ENCODE data around the gene ZNF202. TPM values are rescaled to one million over a fixed set of nuclear protein-coding genes. Genes with fewer than 3 reads are reported as not detected.
"Not testable (repeated sequence)": the region's sequence is repeated elsewhere in the genome, so short reads cannot be mapped to it uniquely, and the experiment has no call there.

The ZNF202 gene
- polyA plus RNA-seq (ENCODE audit: insufficient read length) = 20.6 TPM

GRCh38 chr11:123741159-123742030 is at the start of gene ZNF202:
Gene ZNF202 (minus strand): TSS chr11:123741660. CDS start chr11:123730888, 10,772 bp downstream.
- DNase-seq = peak; percentile 93

DNA sequence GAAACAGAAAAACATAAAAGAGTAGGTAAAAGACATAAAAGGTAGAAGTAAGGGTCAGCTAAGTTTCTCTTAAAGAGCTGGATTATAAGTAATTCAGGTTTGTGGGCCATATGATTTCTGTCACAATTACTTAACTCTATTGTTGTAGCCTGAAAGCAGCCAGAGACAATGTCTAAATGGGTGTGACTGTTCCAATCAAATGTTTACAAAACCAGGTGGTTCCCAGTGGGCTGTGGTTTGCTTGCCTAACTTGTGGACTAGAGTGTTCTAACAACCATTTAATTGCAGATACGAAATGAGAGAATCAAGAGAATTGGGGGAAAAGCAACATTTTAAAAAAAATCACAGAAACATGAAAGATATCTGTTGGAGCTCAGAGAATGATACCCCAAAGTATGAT is 42.1 kb upstream of the ZNF202 start:
- no peak for DNase-seq

- no peak for DNase-seq
These were observed 37.1 kb upstream of the ZNF202 start for GRCh38 chr11:123778511-123778910.

DNA sequence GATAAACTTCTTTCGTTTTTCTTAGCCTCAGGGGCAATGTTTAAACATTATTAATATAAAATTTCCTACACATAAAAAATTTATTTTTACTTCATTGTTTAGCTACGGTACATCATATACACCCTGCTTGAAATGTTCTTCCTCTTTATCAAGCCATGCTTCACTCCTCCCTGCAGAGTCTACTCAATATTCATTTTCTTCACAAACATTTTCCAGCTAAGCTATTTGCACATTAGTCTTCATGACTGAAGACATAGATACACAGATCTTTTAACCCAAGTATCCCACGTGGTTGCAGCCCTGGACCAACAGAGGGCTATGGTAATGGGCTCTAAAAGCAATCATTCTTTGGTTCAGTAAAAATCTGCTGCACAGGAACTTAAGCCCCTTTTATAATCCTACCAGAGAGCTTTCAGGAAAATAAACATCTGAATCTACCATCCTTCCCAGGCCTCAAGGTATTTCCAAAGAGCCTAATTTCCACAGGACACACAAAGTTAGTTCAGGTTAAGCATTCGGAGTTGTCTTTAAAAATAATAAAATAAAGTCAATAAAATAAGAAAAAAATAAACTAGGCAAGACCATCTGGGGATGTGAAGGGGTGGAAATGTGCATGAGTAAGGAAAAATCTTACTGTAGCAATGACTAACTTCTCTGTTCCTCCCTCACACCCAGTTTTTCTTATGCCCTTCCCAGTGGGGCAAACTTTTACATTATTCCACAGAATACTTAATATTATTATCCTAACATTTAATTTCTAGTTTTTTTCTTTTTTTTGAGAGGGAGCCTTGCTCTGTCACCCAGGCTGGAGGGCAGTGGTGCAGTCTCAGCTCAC is 34.5 kb upstream of the ZNF202 start:
- no peak for DNase-seq

GRCh38 chr11:123775289-123775688 is 33.8 kb upstream of the ZNF202 start:
- DNase-seq = no peak

DNA sequence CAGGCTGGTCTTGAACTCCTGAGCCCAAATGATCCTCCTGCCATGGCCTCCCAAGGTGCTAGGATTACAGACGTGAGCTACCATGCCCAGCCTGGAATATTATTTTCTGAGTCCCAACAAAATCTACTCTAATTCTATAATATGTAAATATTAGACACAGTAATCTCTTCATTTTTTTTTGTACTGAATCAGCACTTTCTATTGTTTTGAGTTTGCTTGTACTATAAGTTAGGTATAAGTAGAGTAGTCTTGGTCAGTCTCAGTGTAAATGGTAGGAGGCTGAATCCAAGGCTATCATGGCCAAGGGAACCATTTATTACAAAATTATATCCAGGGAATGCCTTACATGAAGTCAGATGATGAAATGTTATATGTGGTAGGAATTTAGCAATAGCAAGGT is 32.5 kb upstream of the ZNF202 start:
- no peak for DNase-seq

DNA sequence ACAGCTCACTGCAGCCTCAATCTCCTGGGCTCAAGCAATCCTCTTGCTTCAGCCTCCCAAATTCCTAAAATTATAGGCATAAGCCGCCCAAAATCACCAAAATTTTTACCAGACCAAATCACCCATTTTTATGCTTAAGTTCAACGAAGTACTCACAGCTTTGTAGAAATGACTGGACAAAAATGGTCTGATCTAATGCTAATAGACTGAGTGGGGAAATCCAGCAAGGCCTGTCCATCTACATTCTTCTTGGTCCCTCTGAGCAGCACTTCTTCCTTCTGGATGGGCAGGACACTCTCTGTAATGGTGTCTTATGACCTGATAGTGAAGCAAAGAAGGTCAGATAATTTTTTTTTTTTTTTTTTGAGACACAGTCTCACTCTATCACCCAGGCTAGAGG is 31.6 kb upstream of the ZNF202 start:
- no peak for DNase-seq

- DNase-seq = no peak
These were observed 30.2 kb upstream of the ZNF202 start for GRCh38 chr11:123771664-123772063.

DNA sequence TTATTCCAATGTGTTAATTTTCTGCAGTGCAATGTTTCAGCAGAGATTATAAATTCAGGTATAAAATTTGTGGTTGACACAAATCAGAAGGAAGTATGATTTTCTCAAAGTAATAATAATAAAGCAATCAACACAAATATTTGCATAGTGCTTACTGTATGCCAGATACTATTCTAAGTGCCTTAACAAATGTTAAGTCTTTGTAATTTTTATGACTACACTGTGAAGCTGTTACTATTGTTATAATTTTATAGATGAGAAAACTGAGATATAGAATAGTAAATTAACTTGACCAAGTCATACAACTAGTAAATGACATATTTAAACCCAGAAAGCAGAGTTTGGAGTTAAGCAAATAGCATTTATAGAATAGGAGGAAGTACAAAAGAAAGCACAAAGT is 29.3 kb upstream of the ZNF202 start:
- no peak for DNase-seq

GRCh38 chr11:123765601-123766000 is 24.1 kb upstream of the ZNF202 start:
- DNase-seq = no peak

- DNase-seq = no peak
These were observed 21.0 kb upstream of the ZNF202 start for GRCh38 chr11:123762422-123762821.

- DNase-seq = no peak
These were observed 19.4 kb upstream of the ZNF202 start for GRCh38 chr11:123760894-123761293.

DNA sequence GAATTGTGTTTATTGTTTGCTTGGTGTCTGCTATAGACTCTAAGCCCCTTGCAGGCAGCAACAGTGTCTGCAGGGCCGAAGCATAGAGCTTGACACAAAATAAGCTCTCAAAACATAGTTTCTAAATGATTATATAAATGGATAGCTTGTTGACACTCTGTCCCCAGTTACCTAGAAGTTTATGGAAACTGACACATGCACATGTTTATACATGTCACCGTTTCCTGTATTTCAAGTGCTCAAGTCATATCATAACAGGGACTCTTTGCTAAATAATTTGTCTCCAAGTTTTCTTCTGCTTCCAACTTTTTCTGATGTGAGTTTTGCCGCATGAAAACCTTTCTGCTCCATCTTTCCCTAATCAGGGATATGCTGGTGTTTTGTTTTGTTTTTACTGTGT is 16.5 kb upstream of the ZNF202 start:
- no peak for DNase-seq

DNA sequence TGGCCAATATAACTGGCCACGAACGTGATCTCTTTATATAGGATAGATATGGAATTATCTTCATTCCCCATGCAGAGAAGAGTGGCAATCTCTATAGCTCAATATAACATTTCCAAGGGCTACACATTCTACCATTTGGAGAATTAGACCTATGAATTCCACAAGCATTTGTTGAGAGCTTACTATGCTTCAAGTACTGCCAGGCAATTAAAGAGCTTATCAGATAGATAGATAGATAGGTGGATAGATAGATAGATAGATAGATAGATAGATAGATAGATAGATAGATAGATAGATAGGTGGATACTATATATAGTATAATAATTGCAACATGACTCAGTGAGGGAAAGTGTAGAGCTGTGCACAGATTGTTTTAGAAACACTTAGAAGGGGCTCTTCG is 14.4 kb upstream of the ZNF202 start:
- no peak for DNase-seq

- DNase-seq = no peak
These were observed 13.9 kb upstream of the ZNF202 start for GRCh38 chr11:123755344-123755743.

DNA sequence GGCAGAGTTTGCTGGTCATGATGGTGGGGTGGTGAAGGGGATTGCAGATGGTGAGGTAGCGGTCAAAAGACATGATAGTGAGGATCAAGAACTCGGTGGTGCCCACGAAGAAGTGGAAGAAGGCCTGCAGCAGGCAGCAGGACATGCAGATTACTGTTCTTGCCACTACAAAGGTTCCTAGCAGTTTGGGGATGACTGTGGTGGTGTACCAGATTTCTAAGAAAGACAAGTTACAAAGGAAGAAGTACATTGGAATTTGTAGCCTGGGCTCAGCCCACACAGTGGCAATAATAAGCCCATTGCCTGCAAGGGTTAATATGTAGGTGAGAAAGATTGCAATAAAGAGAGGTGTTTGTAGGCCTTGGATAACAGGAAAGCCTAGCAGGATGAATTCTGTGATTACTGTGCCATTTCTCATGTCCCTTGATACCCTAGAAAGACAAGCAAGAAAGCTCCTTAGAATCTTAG is 12.7 kb upstream of the ZNF202 start, which contains the start of gene OR6X1:
TSS of gene OR6X1 (minus strand) at position 418 of the 468 bp plus-strand sequence. CDS start at position 418, 0 bp downstream.
- no peak for DNase-seq

- DNase-seq = no peak
These were observed 11.7 kb upstream of the ZNF202 start for GRCh38 chr11:123753110-123753509.

GRCh38 chr11:123751781-123752180 is 10.3 kb upstream of the ZNF202 start:
- no peak for DNase-seq

GRCh38 chr11:123748349-123748748 is 6.9 kb upstream of the ZNF202 start:
- DNase-seq = not testable (repeated sequence)

DNA sequence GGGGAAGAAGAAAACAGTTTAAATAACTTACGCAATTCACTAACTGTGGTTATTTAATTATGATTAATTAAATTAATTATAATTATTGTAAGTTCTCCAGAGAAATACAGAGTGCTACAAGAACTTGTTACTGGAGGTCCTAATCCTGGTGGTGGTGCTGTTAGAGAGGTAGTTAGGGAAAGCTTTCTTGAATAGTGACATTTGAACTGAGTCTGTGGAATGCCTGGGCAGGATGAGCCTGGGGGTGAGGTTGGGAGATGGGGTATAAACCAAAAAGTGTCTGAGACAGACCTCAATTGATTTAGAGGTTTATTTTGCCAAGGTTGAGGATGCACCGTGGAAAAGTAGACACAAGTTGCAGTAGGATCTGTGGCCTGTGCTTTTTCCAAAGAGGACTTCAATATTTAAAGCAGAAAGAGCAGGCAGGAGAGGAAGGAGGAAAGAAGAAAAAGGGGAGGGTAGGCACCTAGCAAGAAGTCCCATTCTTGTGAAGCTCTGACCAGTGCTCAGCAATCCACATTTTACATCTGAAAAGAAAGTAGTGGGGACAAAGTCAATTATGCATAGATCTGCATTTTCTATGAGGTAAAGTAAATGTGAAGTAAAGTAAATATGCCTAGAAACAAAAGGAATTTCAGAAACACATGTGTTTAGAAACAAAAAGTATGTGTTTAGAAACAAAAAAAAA is 4.4 kb upstream of the ZNF202 start:
- no peak for DNase-seq

- no peak for DNase-seq
These were observed 1.3 kb upstream of the ZNF202 start for GRCh38 chr11:123742724-123743120.

DNA sequence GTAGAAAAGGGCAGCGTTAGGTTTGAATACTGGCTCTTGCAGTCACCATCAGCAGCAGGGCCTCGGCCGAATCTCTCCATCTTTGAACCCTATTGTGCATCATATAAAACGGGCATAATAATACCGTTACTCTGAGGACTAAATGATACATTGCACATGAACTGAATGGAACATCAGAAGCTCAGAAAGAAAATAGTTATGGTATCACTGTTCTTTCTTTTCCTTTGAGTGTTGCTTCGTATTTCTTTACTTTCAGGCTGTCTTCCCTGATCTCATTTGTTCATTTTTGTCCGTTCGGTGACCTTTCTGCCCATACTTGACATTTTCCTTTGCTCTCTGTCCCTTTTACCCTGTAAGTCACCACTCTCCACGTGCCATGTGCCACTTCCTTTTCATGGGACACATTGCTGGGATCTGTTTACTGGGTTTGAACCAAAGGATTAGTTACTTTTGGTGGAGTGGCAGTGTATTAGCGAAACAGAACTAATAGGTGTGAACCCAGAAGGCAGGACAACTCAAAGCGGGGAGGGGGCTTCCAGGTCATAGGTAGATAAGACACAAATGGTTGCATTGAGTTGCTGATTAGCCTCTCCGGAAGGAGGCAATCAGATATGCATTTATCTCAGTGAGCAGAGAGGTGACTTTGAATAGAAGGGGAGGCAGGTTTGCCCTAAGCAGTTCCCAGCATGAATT is 717 bp upstream of the ZNF202 start:
- peak; percentile 8 for DNase-seq

Measured in hindlimb muscle (tissue), 1 donor.